ENCODE measurements around the gene NPIPA5.
"Not testable (repeated sequence)": the region's sequence is repeated elsewhere in the genome, so short reads cannot be mapped to it uniquely, and the experiment has no call there.

Gene NPIPA5

DNA sequence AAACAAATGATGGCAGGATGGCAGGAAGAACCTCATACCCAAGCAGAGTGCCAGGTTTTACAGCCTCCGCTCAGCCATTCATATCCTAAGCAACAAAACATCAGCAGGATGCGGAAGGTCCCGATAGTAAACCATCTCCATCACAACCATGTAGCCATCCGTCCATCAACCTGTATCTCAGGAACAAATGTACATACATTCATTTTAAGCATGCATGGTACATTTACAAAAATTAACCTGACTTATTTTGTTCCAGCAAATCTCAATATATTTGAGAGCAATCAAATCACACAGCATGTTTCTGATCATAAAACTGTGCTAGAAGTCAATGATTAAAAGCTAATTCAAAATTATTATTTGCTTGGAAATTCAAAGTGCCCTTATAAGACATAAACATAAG lies at the start of gene NPIPA5:
NPIPA5 (minus strand) TSS at position 101 of the 400 bp plus-strand sequence; CDS start at position 101, 0 bp downstream.
- DNase-seq (ENCODE audit: low read depth in 2 of 2), result not testable (repeated sequence)

DNA sequence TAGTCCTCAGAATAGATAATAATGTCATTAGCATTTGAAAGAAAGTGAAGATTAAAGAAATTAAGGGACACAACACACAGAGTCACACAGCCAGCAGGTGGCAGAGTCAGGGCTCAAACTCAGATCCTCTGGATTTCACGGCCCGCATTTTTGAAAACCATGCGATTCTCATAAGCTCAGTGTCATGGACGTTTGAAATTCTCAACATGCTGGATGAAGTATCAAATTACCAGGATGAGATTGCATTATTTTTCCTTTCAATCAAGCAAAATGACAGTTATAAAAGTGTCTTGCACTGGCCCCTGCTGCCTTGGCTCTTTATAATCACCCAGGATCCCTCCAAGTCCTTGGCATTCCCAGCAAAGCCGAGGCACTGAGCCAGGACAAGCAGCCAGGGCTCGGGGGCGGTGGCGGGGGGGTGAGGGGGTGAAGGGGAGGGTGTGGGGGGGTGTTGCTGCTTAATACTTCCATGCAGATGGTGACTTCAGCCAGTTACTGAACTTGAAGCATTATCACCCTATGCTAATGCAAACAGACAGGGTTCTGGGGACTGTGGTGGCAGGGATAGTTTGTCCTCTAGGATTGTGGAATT lies 49.6 kb upstream of the NPIPA5 start:
- DNase-seq (ENCODE audit: low read depth in 2 of 2), result peak; percentile 35 to 44

DNA sequence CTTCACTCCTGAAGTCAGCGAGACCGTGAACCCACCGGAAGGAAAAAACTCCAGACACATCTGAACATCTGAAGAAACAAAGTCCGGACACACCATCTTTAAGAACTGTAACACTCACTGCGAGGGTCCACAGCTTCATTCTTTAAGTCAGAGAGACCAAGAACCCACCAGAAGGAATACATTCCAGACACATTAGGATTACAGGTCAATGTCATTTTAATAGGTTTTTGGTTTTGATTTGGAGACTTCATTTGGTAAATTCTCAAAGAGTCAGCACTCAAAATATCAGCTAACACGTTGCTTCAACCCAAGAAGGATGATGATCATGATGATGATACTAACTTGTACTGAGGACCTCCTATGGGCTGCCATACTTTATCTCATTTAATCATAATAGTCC lies 48.7 kb upstream of the NPIPA5 start:
- DNase-seq (ENCODE audit: low read depth in 2 of 2), result no peak

DNA sequence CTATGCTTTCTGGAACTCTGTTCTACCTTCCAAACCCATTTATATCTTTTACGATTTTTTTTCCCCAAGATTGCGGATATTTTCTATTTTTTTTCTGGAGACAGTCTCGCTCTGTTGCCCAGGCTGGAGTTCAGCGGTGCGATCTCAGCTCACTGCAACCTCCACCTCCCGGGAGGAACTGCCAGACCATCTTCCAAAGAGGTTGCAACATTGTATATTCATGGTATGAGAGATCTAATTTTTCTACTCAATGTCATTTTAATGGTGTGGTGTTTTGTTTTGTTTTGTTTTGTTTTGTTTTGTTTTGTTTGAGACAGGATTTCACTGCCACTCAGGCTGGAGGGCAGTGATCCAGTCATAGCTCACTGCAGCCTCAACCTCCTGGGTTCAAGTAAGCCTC lies 47.8 kb upstream of the NPIPA5 start:
- no peak for DNase-seq (ENCODE audit: low read depth in 2 of 2)

DNA sequence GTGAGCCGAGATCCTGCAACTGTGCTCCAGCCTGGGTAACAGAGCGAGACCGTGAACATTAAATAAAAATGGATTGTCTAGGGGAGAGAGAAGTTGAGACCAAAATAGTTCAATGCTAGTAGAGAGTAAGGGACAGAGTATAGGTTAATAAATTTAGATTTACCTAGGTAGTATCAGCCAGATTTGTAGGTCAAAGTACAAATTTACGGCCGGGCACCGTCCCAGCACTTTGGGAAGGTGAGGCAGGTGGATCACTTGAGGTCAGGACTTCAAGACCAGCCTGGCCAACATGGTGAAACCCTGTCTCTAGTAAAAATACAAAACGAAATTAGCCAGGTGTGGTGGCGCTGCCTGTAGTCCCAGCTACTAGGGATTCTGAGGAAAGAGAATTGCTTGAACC lies 44.1 kb upstream of the NPIPA5 start:
- DNase-seq (ENCODE audit: low read depth in 2 of 2), result no peak

DNA sequence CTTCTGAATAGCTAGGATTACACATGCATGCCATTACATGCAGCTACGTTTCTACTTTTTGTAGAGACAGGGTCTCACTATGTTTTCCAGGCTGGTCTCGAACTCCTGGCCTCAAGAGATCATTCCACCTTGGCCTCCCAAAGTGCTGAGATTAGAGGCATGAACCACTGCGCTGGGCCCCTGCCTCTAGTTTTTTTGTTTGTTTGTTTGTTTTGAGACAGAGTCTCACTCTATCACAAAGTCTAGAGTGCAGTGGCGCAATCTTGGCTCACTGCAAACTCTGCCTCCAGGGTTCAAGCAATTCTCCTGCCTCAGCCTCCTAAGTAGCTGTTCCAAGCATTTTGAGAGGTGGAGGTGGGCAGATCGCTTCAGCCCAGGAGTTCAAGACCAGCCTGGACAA lies 43.6 kb upstream of the NPIPA5 start:
- DNase-seq (ENCODE audit: low read depth in 2 of 2), result not testable (repeated sequence)

DNA sequence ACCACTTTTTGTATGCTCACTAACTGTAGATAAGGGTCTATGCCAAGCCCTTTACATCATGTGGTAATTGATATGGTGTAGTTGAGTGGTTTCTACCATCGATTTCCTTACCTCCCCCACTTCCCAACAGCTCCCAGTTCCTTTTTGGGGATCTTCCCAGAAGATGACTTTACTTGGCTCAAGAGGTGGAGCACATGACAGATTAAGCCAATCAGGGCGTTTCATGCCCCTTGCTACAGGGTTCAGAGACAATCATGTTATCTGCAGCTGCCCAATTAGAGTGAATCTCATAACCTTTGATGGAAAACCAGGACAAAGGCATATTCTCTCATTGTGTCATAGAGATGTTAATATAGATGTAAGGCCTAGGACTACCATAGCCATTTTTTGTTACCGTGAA lies 40.1 kb upstream of the NPIPA5 start:
- no peak for DNase-seq (ENCODE audit: low read depth in 2 of 2)

GRCh38 chr16:15417197-15417596 lies 39.1 kb upstream of the NPIPA5 start:
- DNase-seq (ENCODE audit: low read depth in 2 of 2), result no peak

DNA sequence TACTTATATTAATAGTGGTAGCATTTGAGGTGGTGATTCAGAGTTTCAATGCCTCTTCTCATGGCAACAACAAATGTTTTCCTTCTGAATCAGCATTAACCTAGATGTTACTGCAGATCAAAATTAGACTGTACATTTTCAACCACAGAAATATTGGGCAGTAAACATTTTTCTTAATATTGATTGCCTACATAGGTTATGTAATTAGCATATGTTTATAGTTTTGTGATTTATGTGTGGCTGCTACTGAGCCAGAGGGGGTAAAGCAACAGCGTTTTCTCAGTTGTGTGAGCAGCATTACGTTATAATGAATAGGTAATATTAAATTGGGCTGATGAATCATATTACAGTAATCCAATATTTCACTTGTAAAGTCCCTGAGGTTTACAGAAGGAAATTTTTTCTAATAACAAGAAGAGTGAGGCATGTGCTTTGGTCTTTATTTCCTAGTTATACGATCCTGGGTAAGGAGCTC lies 37.5 kb upstream of the NPIPA5 start:
- no peak for DNase-seq (ENCODE audit: low read depth in 2 of 2)

GRCh38 chr16:15409476-15409875 lies 31.4 kb upstream of the NPIPA5 start:
- not testable (repeated sequence) for DNase-seq (ENCODE audit: low read depth in 2 of 2)

DNA sequence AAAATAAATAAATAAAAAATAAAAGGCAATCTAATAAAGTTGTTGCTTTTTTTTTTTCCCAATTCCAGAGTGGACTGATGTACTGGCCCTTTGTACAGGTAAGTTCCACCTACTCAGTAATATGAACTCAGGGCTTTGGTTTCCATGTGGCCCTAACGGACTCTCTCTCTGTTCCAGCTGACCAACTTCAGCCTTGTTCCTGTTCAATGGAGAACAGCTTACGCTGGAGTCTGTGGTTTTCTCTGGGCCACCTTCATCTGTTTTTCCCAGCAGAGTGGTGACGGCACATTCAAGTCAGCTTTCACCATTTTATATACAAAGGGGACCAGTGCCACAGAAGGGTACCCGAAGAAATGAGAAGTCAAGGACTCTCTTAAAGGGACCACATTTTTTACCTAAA lies 29.7 kb upstream of the NPIPA5 start:
- DNase-seq (ENCODE audit: low read depth in 2 of 2), result not testable (repeated sequence)

GRCh38 chr16:15404792-15405191 lies 26.7 kb upstream of the NPIPA5 start:
- DNase-seq (ENCODE audit: low read depth in 2 of 2), result no peak

DNA sequence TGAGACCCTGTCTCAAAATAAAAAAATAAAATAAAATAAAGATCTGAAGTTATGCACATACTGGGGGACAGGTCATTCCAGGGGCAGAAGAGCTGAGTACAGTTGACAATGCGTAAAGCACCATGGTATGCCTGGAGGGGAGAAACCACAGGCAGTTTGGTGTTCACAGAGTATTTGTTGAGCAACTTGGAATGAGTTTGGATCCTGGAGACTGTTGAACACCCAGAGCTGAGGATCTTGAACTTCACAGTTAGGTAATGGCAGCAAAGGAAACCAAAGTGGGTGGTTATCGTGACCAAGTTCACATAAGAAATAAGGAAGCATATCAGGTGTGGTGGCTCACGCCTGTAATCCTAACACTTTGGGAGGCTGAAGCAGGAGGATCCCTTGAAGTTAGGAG lies 26.0 kb upstream of the NPIPA5 start:
- not testable (repeated sequence) for DNase-seq (ENCODE audit: low read depth in 2 of 2)

- DNase-seq (ENCODE audit: low read depth in 2 of 2), result no peak
Observed at GRCh38 chr16:15403392-15403995, 25.4 kb upstream of the NPIPA5 start.

DNA sequence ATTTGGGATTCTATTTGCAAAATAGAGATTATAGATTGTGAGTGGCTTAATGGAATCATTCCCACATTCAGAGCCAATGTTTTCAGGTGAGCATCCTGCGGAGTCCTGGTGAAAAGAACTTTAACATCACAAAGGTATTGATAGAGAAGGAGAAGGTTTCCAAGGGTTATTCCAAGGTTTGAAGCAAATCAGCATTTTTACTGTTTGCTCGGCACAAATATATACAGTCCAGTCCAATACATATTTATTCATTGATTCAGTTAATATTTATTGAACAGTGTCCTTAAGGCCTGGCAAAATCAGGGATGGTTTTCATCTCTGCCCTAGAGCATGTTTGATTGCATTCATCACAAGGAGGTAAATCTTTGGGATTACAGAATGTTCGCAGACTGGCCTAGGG lies 23.9 kb upstream of the NPIPA5 start:
- no peak for DNase-seq (ENCODE audit: low read depth in 2 of 2)

- DNase-seq (ENCODE audit: low read depth in 2 of 2), result not testable (repeated sequence)
Observed at GRCh38 chr16:15400314-15400713, 22.2 kb upstream of the NPIPA5 start.

DNA sequence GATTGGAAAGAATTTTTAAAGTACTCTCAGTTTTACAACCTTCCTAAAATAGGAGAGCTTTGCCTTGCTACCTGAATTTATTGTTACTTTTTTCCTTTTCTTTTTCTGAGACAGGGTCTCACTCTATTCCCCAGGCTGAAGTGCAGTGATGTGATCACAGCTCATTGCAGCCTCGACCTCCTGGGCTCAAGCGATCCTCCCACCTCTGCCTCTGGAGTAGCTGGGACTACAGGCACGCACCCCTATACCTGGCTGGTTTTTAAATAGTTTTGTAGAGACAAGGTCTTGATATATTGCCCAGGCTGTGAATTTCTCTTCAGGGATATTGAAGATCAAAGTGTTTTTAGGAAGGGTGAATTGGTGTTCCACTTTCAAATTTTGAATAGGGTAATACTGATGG lies 21.2 kb upstream of the NPIPA5 start:
- no peak for DNase-seq (ENCODE audit: low read depth in 2 of 2)

DNA sequence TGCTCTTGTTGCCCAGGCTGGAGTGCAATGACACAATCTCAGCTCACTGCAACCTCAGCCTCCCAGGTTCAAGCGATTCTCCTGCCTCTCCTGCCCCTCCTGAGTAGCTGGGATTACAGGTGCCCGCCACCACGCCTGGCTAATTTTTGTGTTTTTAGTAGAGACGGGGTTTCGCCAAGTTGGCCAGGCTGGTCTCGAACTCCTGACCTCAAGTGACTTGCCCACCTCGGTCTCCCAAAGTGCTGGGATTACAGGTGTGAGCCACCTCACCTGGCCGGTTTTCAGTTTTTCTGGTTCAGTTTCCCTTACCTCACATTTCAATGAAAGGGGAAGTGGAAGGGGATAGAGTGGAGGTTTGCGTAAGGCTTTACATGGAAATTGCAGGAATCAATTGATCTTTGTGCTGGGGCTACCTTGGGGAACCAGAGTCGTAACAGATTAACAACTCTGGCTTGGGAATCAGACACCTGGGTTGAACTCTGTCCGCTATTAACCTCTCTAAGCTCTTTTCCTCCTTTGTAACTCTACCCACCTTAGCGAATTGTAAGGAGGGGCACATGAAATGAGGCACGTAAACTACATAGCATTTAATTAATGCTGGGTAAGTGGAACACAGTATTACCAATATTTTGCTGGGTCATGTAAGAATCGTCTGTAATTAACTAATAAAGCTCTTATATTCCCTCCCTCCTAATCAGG lies 20.7 kb upstream of the NPIPA5 start:
- DNase-seq (ENCODE audit: low read depth in 2 of 2), result no peak

- no peak for DNase-seq (ENCODE audit: low read depth in 2 of 2)
Observed at GRCh38 chr16:15396948-15397594, 19.0 kb upstream of the NPIPA5 start.

DNA sequence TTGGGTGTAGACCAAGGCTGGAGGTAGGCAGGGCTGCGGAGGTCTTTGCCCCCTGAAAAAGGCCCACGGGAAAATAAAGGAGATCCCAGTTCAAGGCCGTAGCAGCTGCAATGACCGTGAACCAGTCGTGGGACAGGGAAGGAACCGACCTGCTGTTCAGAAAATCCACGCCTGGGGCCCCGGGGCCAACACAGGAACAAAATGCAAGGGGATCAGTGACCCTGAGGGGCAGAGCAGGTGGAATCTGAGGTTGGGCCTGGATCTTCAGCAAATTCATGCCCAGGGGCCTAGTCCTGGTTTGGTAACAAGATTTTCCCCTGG lies 18.4 kb upstream of the NPIPA5 start:
- DNase-seq (ENCODE audit: low read depth in 2 of 2), result not testable (repeated sequence)

- not testable (repeated sequence) for DNase-seq (ENCODE audit: low read depth in 2 of 2)
Observed at GRCh38 chr16:15395631-15396508, 17.8 kb upstream of the NPIPA5 start, which contains the start of gene MPV17L. Gene MPV17L (plus strand): TSS chr16:15395754. CDS start chr16:15395898, 144 bp downstream.

DNA sequence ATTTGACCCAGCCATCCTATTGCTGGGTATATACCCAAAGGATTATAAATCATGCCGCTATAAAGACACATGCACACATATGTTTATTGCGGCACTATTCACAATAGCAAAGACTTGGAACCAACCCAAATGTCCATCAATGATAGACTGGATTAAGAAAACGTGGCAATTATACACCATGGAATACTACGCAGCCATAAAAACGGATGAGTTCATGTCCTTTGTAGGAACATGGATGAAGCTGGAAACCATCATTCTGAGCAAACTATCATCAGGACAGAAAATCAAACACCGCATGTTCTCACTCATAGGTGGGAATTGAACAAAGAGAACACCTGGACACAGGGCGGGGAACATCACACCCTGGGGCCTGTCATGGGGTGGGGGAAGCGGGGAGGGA lies 14.9 kb upstream of the NPIPA5 start:
- not testable (repeated sequence) for DNase-seq (ENCODE audit: low read depth in 2 of 2)
